Fibroblast of mammary gland (primary cell): ENCODE data around the gene P4HB.

Experiments
- DNase-seq: peaks from one replicate; pipeline ENCODE4 v3.0.0-alpha.2; 2010; ENCODE audit warnings: low read depth
- H3K4me3 ChIP-seq: 2 replicates; pipeline ENCODE4 v1.5.1; 2011; ENCODE audit warnings: low read depth, mild to moderate bottlenecking, low read length, moderate library complexity; ENCODE audit not compliant: control insufficient read depth
- TF ChIP-seq, protein P1 (sequence below): conservative IDR thresholded peaks from 2 replicates; pipeline ENCODE4 v1.5.1; 2011; ENCODE audit warnings: low read depth, low read length, inconsistent platforms; ENCODE audit not compliant: control insufficient read depth, insufficient read depth

The P4HB gene

DNA sequence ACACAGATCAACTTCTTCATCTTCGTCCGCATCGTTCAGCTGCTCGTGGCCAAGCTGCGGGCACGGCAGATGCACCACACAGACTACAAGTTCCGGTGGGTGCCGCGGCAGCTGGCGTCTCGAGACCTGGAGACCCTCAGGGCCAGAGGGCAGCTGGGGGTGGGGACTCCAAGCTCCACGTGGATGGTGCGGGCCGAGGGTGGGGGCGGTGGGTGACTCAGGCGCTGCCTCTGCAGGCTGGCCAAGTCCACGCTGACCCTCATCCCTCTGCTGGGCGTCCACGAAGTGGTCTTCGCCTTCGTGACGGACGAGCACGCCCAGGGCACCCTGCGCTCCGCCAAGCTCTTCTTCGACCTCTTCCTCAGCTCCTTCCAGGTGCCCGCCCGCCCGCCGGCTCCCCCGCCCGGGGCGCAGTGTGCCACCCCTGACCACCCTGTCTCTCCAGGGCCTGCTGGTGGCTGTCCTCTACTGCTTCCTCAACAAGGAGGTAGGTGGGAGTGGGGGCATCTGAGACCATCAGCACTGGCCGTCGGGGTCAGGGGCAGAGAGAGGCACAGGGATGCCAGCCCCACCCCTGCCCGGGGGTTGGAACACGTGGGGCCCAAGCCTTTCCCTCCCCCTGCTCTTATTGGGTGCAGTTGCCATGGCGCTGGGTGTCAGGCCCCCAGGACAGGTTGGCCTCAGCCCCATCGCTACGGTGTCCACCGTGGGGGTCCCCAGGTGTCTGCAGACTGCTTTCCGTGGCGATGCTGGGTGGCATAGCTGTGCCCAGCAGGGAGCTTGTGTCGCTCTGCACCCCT is 47.6 kb downstream of the P4HB start:
- TF ChIP-seq, protein P1, sequence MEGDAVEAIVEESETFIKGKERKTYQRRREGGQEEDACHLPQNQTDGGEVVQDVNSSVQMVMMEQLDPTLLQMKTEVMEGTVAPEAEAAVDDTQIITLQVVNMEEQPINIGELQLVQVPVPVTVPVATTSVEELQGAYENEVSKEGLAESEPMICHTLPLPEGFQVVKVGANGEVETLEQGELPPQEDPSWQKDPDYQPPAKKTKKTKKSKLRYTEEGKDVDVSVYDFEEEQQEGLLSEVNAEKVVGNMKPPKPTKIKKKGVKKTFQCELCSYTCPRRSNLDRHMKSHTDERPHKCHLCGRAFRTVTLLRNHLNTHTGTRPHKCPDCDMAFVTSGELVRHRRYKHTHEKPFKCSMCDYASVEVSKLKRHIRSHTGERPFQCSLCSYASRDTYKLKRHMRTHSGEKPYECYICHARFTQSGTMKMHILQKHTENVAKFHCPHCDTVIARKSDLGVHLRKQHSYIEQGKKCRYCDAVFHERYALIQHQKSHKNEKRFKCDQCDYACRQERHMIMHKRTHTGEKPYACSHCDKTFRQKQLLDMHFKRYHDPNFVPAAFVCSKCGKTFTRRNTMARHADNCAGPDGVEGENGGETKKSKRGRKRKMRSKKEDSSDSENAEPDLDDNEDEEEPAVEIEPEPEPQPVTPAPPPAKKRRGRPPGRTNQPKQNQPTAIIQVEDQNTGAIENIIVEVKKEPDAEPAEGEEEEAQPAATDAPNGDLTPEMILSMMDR = no peak
- DNase-seq = no peak
- no peak overlapping the region for H3K4me3 ChIP-seq

DNA sequence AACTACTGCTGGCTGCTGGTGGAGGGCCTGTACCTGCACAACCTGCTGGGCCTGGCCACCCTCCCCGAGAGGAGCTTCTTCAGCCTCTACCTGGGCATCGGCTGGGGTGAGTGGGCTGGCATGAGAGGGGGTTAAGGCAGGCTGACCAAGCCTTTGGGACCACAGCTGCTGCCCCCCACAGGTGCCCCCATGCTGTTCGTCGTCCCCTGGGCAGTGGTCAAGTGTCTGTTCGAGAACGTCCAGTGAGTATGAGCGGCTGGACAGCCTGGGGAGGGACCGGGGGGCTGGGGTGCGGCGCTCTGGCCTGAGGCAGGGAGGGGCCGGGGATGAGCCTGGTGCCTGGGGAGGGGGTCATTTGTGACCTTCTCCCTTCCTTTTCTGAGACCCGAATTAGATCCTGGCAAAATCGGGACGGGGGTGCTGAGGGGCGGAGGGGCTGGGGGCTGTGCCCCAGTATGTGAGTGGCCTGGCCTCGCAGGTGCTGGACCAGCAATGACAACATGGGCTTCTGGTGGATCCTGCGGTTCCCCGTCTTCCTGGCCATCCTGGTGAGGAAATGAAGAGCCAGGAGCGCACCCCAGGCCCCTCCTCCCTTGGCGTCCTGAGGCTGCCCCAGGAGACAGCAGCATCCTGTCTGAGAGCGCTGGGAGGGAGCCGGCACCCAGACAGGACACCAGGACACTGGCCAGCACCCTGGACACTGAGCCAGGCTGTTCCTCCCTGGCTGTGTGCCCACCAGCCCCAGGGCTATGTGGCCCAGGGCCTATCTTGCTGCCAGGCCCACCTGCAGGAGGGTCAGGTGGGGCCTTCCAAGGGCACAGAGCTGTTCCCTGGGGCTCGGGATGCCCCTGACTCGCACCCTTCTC is 48.4 kb downstream of the P4HB start:
- TF ChIP-seq, protein P1 = no peak
- H3K4me3 ChIP-seq = no peak overlapping the region

DNA sequence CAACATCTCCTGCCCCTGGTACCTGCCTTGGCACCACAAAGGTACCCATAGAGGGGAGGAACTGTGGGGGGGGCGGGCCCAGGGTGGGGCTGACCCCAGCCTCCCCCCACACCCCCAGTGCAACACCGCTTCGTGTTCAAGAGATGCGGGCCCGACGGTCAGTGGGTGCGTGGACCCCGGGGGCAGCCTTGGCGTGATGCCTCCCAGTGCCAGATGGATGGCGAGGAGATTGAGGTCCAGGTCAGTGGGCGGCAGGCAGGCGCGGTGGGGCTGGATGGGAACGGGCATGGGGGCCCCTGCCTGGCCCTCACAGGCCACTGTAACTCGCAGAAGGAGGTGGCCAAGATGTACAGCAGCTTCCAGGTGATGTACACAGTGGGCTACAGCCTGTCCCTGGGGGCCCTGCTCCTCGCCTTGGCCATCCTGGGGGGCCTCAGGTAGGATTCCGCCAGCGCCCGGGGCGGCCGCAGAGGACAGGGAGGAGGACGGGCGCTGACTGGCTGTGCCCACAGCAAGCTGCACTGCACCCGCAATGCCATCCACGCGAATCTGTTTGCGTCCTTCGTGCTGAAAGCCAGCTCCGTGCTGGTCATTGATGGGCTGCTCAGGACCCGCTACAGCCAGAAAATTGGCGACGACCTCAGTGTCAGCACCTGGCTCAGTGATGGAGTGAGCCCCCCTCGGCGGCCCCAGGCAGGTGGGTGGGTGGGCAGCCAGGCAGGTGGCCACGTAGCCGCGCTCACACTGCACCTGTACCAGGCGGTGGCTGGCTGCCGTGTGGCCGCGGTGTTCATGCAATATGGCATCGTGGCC is 49.2 kb downstream of the P4HB start:
- no peak overlapping the region for H3K4me3 ChIP-seq
- TF ChIP-seq, protein P1 = no peak
- DNase-seq = no peak

More for the DNA sequence above, 48.4 kb downstream of the P4HB start:
- DNase-seq = no peak

DNA sequence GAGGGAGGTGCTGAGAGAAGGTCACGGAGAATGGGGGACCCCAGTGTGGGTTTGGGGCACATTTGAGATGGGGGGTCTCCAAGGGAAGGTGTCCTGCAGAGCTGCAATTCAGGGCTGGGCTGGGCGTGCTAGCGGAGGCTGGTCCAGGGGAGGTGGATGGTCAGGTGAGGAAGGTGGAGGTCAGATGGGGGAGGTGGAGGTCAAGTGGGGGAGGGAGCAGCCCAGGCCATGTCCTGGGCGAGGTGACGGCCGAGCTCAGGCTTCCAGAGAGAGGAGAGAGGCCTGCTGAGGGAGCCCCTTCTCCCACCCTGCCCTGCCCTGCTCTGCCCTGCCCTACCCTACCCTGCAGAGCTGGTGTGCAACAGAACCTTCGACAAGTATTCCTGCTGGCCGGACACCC is 49.9 kb downstream of the P4HB start:
- TF ChIP-seq, protein P1 = no peak
- no peak overlapping the region for H3K4me3 ChIP-seq
- DNase-seq = no peak

DNA sequence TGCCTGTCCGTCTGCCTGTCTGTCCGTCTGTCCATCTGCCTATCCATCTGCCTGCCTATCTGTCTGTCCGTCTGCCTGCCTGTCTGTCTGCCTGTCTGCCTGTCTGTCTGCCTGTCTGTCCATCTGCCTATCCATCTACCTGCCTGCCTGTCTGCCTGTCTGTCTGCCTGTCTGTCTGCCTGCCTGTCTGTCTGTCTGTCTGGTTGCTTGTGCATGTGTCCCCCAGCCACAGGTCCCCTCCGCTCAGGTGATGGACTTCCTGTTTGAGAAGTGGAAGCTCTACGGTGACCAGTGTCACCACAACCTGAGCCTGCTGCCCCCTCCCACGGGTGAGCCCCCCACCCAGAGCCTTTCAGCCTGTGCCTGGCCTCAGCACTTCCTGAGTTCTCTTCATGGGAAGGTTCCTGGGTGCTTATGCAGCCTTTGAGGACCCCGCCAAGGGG is 50.8 kb downstream of the P4HB start:
- DNase-seq = no peak
- no peak overlapping the region for H3K4me3 ChIP-seq
- TF ChIP-seq, protein P1 = no peak
